Kidney (tissue), 14 donors: ENCODE results near the gene NAV3. TPM values are rescaled to one million over a fixed set of nuclear protein-coding genes. Genes with fewer than 3 reads are reported as not detected.
A peak's percentile ranks its signal among the peaks of the same experiment; 100 is the strongest.

Source experiments
- DNase-seq, 5 donors: peaks; one replicate each; pipeline ENCODE4 v3.0.0-alpha.2; 2013 to 2020
- FAIRE-seq: peaks from 2 replicates; lab custom pipeline; 2012; peaks lifted over from hg19 to GRCh38; lab: Jason Lieb, UNC
- H3K27ac ChIP-seq, 2 donors: one replicate each; pipeline ENCODE4 v1.7.0; 2013; ENCODE audit warnings: low read depth in 2 of 2, low read length in 2 of 2, inconsistent platforms in 1 of 2
- H3K27me3 ChIP-seq: one replicate; pipeline ENCODE4 v1.7.1; 2013; ENCODE audit warnings: low read length, inconsistent platforms; ENCODE audit not compliant: control insufficient read depth, insufficient read depth
- H3K36me3 ChIP-seq, 3 donors: one replicate each; pipeline versions ENCODE4 v1.7.0 to v1.7.1; 2013; ENCODE audit warnings: low read length in 3 of 3, control low read depth in 1 of 3, inconsistent platforms in 1 of 3; ENCODE audit not compliant: insufficient read depth in 3 of 3, control insufficient read depth in 2 of 3
- H3K4me1 ChIP-seq, 3 donors: one replicate each; pipeline versions ENCODE4 v1.7.0 to v1.7.1; 2013; ENCODE audit warnings: low read length in 3 of 3, inconsistent platforms in 1 of 3, low read depth in 1 of 3; ENCODE audit not compliant: control insufficient read depth in 2 of 3, insufficient read depth in 2 of 3
- H3K4me3 ChIP-seq, 3 donors: one replicate each; pipeline versions ENCODE4 v1.7.0 to v1.8.1; 2013; ENCODE audit warnings: low read length in 3 of 3, control low read depth in 1 of 3, inconsistent platforms in 1 of 3
- H3K9ac ChIP-seq, 3 donors: one replicate each; pipeline versions ENCODE4 v1.7.0 to v1.7.1; 2013; ENCODE audit warnings: low read length in 3 of 3, control low read depth in 1 of 3, inconsistent platforms in 1 of 3
- H3K9me3 ChIP-seq, 3 donors: one replicate each; pipeline versions ENCODE4 v1.7.0 to v1.7.1; 2013; ENCODE audit warnings: low read length in 3 of 3, control low read depth in 1 of 3, inconsistent platforms in 1 of 3; ENCODE audit not compliant: control insufficient read depth in 2 of 3, insufficient read depth in 1 of 3
- CTCF ChIP-seq: IDR thresholded peaks from 3 replicates; pipeline ENCODE4 v1.5.1; 2012; ENCODE audit warnings: mild to moderate bottlenecking, moderate library complexity, borderline replicate concordance; ENCODE audit not compliant: insufficient read depth; ENCODE audit errors: extremely low read depth
- intact Hi-C: fragments of 100-400 bp; cut with DNase I; formaldehyde crosslinking; loops from one replicate; pipeline ENCODE4 v1.11.1; 2022
- polyA plus RNA-seq: library from polyadenylated mRNA; stranded (reverse); fragments of 350-450 nt; fragmentation: Illumina TruSeq; extraction: RNeasy Lipid Tissue Mini Kit (QIAGEN cat#74804); gene quantifications from one replicate; pipeline ENCODE4 v1.2.3, GENCODE V29; 2014; ENCODE audit warnings: low read depth, low replicate concordance; ENCODE audit not compliant: insufficient read depth
- total RNA-seq: library from RNA; stranded (reverse); fragmentation: NEBNext Ultra II Directional; extraction: Animal tissue kit (Norgen Biotek cat#: 25700); gene quantifications from one replicate; pipeline ENCODE4 v1.2.1, GENCODE V29; 2021
- donor health status: control.
- donor health status: control.
- donor health status: control.
- donor health status: control.
- donor health status: control.
- donor health status: DM: yes; HTN: yes; CAD: no.
- donor health status: Normal renal cell carcinoma (clear cell type).

NAV3 gene
- total and polyA plus RNA-seq, 2 donors from 2014 or later = 0.34 to 4.5 TPM

- Histone ChIP-seq H3K4me1 (no peaks in the 10 kb centered on the region), H3K36me3 (no peaks in the 10 kb centered on the region), H3K27me3 (no peaks in the 10 kb centered on the region), H3K9me3 (no peaks in the 10 kb centered on the region), H3K4me3 (no peak overlapping the region), H3K9ac (no peak overlapping the region), H3K27ac (no peak overlapping the region)
- no peak for TF ChIP-seq CTCF
- peak; percentile 15 for FAIRE-seq
- intact Hi-C loops = no loop called here
- peak in 2 of 5 donors; percentile 5 to 19 for DNase-seq
These were observed 142.9 kb downstream of the NAV3 start for GRCh38 chr12:77973579-77973978.

GRCh38 chr12:77974645-77975044, 144.0 kb downstream of the NAV3 start:
- FAIRE-seq (no peak), DNase-seq (no peak)
- no peak overlapping the region for H3K9ac ChIP-seq
- no peak overlapping the region for H3K4me3 ChIP-seq
- no peaks in the 10 kb centered on the region for H3K4me1 ChIP-seq
- H3K36me3 ChIP-seq = no peaks in the 10 kb centered on the region
- no peak for TF ChIP-seq CTCF
- H3K27me3 ChIP-seq = no peaks in the 10 kb centered on the region
- intact Hi-C loops = no loop called here
- no peaks in the 10 kb centered on the region for H3K9me3 ChIP-seq
- no peak overlapping the region for H3K27ac ChIP-seq

- FAIRE-seq = no peak
- no peak overlapping the region for H3K9ac ChIP-seq
- intact Hi-C loops = no loop called here
- H3K9me3 ChIP-seq = no peaks in the 10 kb centered on the region
- H3K4me1 ChIP-seq = no peaks in the 10 kb centered on the region
- H3K36me3 ChIP-seq = no peaks in the 10 kb centered on the region
- DNase-seq = no peak
- TF ChIP-seq CTCF = no peak
- no peak overlapping the region for H3K27ac ChIP-seq
- no peak overlapping the region for H3K4me3 ChIP-seq
- no peaks in the 10 kb centered on the region for H3K27me3 ChIP-seq
These were observed 149.0 kb downstream of the NAV3 start for GRCh38 chr12:77979597-77980250.

GRCh38 chr12:77980782-77981181, 150.1 kb downstream of the NAV3 start:
- TF ChIP-seq CTCF = no peak
- Histone ChIP-seq H3K9ac (no peak overlapping the region), H3K4me3 (no peak overlapping the region), H3K27ac (no peak overlapping the region), H3K9me3 (no peaks in the 10 kb centered on the region), H3K36me3 (no peaks in the 10 kb centered on the region), H3K4me1 (no peaks in the 10 kb centered on the region), H3K27me3 (no peaks in the 10 kb centered on the region)
- DNase-seq (peak in 2 of 5 donors; percentile 26 to 42), FAIRE-seq (no peak)
- intact Hi-C loops = no loop called here
